ENCODE results near the gene B3GNT3. TPM values are rescaled to one million over a fixed set of nuclear protein-coding genes. Genes with fewer than 3 reads are reported as not detected.

Gene B3GNT3
- total and polyA plus RNA-seq, 2 of the 13 experiments (the other 11 are each of a cell fraction or from before 2014, with no cell fraction given), result 0.86 to 4.0 TPM

DNA sequence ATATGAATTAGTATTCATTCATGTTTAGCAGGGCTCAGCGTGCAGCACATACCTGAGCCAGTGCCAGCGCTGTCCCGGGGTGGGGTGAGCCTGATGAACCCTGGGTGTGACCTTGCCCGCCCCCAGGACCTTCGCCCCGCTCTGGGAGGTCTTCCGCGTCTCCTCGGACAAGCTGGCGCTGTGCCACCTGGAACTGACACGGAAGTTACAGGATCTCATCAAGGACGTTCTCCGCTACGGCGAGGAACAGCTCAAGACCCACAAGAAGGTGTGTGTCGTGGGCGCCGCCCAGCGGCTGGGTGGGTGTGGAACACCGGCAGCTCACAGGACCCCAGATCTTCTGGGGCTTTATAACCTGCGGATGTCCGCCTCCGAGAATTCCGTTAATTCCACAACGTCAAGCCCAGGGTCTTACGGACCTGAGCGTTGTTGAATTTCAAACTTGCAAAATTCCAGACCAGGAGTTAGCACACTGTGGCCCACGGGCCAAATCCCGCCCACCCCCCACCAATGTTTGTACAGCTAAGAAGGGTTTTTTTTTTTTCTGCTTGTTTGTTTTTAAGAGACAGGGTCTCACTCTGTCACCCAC, 28.3 kb upstream of the B3GNT3 start (continued):
- TF ChIP-seq ZNF18 (CRISPR knock-in tag; IDR thresholded peaks at IDR 0.05; ENCODE audit: insufficient replicate concordance), result no peak
- no peak for TF ChIP-seq GABPA (IDR thresholded peaks at IDR 0.05; ENCODE audit: low read depth, low read length)
- peak; percentile 59 for TF ChIP-seq GABPA (CRISPR knock-in tag; IDR thresholded peaks at IDR 0.05; ENCODE audit: low read depth)
- TF ChIP-seq, protein P1, sequence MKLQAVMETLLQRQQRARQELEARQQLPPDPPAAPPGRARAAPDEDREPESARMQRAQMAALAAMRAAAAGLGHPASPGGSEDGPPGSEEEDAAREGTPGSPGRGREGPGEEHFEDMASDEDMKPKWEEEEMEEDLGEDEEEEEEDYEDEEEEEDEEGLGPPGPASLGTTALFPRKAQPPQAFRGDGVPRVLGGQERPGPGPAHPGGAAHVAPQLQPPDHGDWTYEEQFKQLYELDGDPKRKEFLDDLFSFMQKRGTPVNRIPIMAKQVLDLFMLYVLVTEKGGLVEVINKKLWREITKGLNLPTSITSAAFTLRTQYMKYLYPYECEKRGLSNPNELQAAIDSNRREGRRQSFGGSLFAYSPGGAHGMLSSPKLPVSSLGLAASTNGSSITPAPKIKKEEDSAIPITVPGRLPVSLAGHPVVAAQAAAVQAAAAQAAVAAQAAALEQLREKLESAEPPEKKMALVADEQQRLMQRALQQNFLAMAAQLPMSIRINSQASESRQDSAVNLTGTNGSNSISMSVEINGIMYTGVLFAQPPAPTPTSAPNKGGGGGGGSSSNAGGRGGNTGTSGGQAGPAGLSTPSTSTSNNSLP (IDR thresholded peaks at IDR 0.05; ENCODE audit: low read depth, low read length), result no peak
- 0 out of 2 replicates have a peak, but pooled peaks have one; percentile 16 for TF ChIP-seq BRF2 (CRISPR knock-in tag; IDR thresholded peaks at IDR 0.05)
- TF ChIP-seq SNAPC4 (CRISPR knock-in tag; IDR thresholded peaks at IDR 0.05), result 0 out of 2 replicates have a peak, but pooled peaks have one; percentile 14
- TF ChIP-seq NFYB (CRISPR knock-in tag; IDR thresholded peaks at IDR 0.05), result no peak
- peak; percentile 81 for TF ChIP-seq HNF4G (IDR thresholded peaks at IDR 0.05; ENCODE audit: borderline replicate concordance, low read depth, low read length)
- peak; percentile 17; the same call in 1 of the 2 replicates for TF ChIP-seq HNF4G (CRISPR knock-in tag; IDR thresholded peaks at IDR 0.05; ENCODE audit: borderline replicate concordance, low read depth)
- no peak for TF ChIP-seq ZNF101 (CRISPR knock-in tag; IDR thresholded peaks at IDR 0.05; ENCODE audit: borderline replicate concordance, low read depth)
- TF ChIP-seq ZBTB42 (CRISPR knock-in tag; IDR thresholded peaks at IDR 0.05), result no peak
- TF ChIP-seq RFXAP (CRISPR knock-in tag; IDR thresholded peaks at IDR 0.05; ENCODE audit: borderline replicate concordance), result no peak
- TF ChIP-seq MYNN (CRISPR knock-in tag; IDR thresholded peaks at IDR 0.05; ENCODE audit: low read depth), result no peak
- no peak for TF ChIP-seq HHEX (CRISPR knock-in tag; IDR thresholded peaks at IDR 0.05)
- TF ChIP-seq MTA1 (CRISPR knock-in tag; IDR thresholded peaks at IDR 0.05; ENCODE audit: borderline replicate concordance), result peak; percentile 90; the same call in 1 of the 2 replicates
- peak; percentile 85 for TF ChIP-seq SALL1 (CRISPR knock-in tag; IDR thresholded peaks at IDR 0.05)
- TF ChIP-seq NPAS2 (CRISPR knock-in tag; IDR thresholded peaks at IDR 0.05; ENCODE audit: borderline replicate concordance), result no peak
- TF ChIP-seq SPEN (CRISPR knock-in tag; IDR thresholded peaks at IDR 0.05; ENCODE audit: low read depth), result peak; percentile 65; the same call in 1 of the 2 replicates

Data from HepG2 (cell line).